ENCODE results near the gene SPNS1.
"Not testable (repeated sequence)": the region's sequence is repeated elsewhere in the genome, so short reads cannot be mapped to it uniquely, and the experiment has no call there.

The SPNS1 gene

GRCh38 chr16:28967156-28967555 lies 7.4 kb upstream of the SPNS1 start:
- DNase-seq (ENCODE audit: extremely low spot score): no peak
- ChIA-PET POLR2A (no interaction called here), CTCF (no interaction called here)
- TF ChIP-seq ARNT (IDR thresholded peaks at IDR 0.05) (no peak), LEF1 (IDR thresholded peaks at IDR 0.05; ENCODE audit: borderline replicate concordance) (no peak), HDGF (IDR thresholded peaks at IDR 0.05; ENCODE audit: borderline replicate concordance) (no peak), SP1 (IDR thresholded peaks at IDR 0.05) (no peak)

- DNase-seq (ENCODE audit: extremely low spot score); POLR2A ChIA-PET; CTCF ChIA-PET: not testable (repeated sequence)
Measured at GRCh38 chr16:28969696-28970095, 4.9 kb upstream of the SPNS1 start.

- peak; percentile 75 for DNase-seq (ENCODE audit: extremely low spot score)
- CTCF ChIA-PET: interaction anchor here (0.7 to 0.8 kb wide), 2 partner anchors 21 to 29 kb away, joined by 3 to 8 read pairs; no protein-coding TSS in a partner anchor
- POLR2A ChIA-PET: interaction anchor here (0.6 to 1.9 kb wide), 8 partner anchors 9 to 129 kb away, joined by 3 to 19 read pairs (median 4); partner anchors contain the start of genes NFATC2IP and TUFM
- 0 out of 2 replicates have a peak, but pooled peaks have one; percentile 39 for TF ChIP-seq CTBP1 (IDR thresholded peaks at IDR 0.05; ENCODE audit: borderline replicate concordance)
- no peak for TF ChIP-seq FOXA1 (IDR thresholded peaks at IDR 0.05)
- no peak for TF ChIP-seq PKNOX1 (IDR thresholded peaks at IDR 0.05)
- no peak for TF ChIP-seq HDGF (IDR thresholded peaks at IDR 0.05; ENCODE audit: borderline replicate concordance)
- no peak for TF ChIP-seq SUZ12 (IDR thresholded peaks at IDR 0.05)
- no peak for TF ChIP-seq FOXM1 (IDR thresholded peaks at IDR 0.05; ENCODE audit: borderline replicate concordance)
Measured at GRCh38 chr16:28974007-28974436, 556 bp upstream of the SPNS1 start.

- POLR2A ChIA-PET: no interaction called here
- CTCF ChIA-PET: no interaction called here
- no peak for TF ChIP-seq FOXM1 (IDR thresholded peaks at IDR 0.05; ENCODE audit: borderline replicate concordance)
- TF ChIP-seq SUZ12 (IDR thresholded peaks at IDR 0.05): no peak
- TF ChIP-seq CTBP1 (IDR thresholded peaks at IDR 0.05; ENCODE audit: borderline replicate concordance): no peak
- TF ChIP-seq FOXA1 (IDR thresholded peaks at IDR 0.05): no peak
- no peak for TF ChIP-seq L3MBTL2 (conservative IDR thresholded peaks at IDR 0.05)
- no peak for TF ChIP-seq HDGF (IDR thresholded peaks at IDR 0.05; ENCODE audit: borderline replicate concordance)
- TF ChIP-seq NFRKB (IDR thresholded peaks at IDR 0.05): no peak
- no peak for TF ChIP-seq TARDBP (IDR thresholded peaks at IDR 0.05)
- TF ChIP-seq ARNT (IDR thresholded peaks at IDR 0.05): no peak
- no peak for DNase-seq (ENCODE audit: extremely low spot score)
Measured at GRCh38 chr16:28975158-28975599, 601 bp downstream of the SPNS1 start.

- ChIA-PET CTCF (interaction anchor here (1.5 kb wide), 1 partner anchor 9 kb away, joined by 3 read pairs; no protein-coding TSS in a partner anchor), POLR2A (interaction anchor here (1.0 kb wide), 1 partner anchor 27 kb away, joined by 3 read pairs; the partner anchor contains the start of gene NFATC2IP)
- peak; percentile 28 for DNase-seq (ENCODE audit: extremely low spot score)
- no peak for TF ChIP-seq NFRKB (IDR thresholded peaks at IDR 0.05)
- no peak for TF ChIP-seq LEF1 (IDR thresholded peaks at IDR 0.05; ENCODE audit: borderline replicate concordance)
- TF ChIP-seq HDGF (IDR thresholded peaks at IDR 0.05; ENCODE audit: borderline replicate concordance): no peak
- no peak for TF ChIP-seq CTBP1 (IDR thresholded peaks at IDR 0.05; ENCODE audit: borderline replicate concordance)
- no peak for TF ChIP-seq L3MBTL2 (conservative IDR thresholded peaks at IDR 0.05)
- TF ChIP-seq FOXK2 (IDR thresholded peaks at IDR 0.05): no peak
- TF ChIP-seq ZNF384 (IDR thresholded peaks at IDR 0.05): no peak
- TF ChIP-seq TARDBP (IDR thresholded peaks at IDR 0.05): no peak
- TF ChIP-seq SUZ12 (IDR thresholded peaks at IDR 0.05): no peak
- no peak for TF ChIP-seq BHLHE40 (IDR thresholded peaks at IDR 0.05; ENCODE audit: borderline replicate concordance)
- TF ChIP-seq ELF4 (IDR thresholded peaks at IDR 0.05): no peak
Measured at GRCh38 chr16:28977703-28978662, 3.4 kb downstream of the SPNS1 start.

- CTCF ChIA-PET; POLR2A ChIA-PET; DNase-seq (ENCODE audit: extremely low spot score): not testable (repeated sequence)
Measured at GRCh38 chr16:28980330-28980729, 5.8 kb downstream of the SPNS1 start.

- ChIA-PET CTCF (no interaction called here), POLR2A (no interaction called here)
- no peak for DNase-seq (ENCODE audit: extremely low spot score)
- no peak for TF ChIP-seq SP1 (IDR thresholded peaks at IDR 0.05)
- no peak for TF ChIP-seq PKNOX1 (IDR thresholded peaks at IDR 0.05)
- no peak for TF ChIP-seq ZNF384 (IDR thresholded peaks at IDR 0.05)
Measured at GRCh38 chr16:28980929-28981328, 6.4 kb downstream of the SPNS1 start.

- no peak for TF ChIP-seq TARDBP (IDR thresholded peaks at IDR 0.05)
- no peak for TF ChIP-seq CTBP1 (IDR thresholded peaks at IDR 0.05; ENCODE audit: borderline replicate concordance)
- no peak for TF ChIP-seq NFRKB (IDR thresholded peaks at IDR 0.05)
- CTCF ChIA-PET: no interaction called here
Measured at GRCh38 chr16:28981517-28981916, 6.9 kb downstream of the SPNS1 start.

More at GRCh38 chr16:28981517-28981916, 6.9 kb downstream of the SPNS1 start:
- peak; percentile 55 for DNase-seq (ENCODE audit: extremely low spot score)
- POLR2A ChIA-PET: no interaction called here

All from HEK293T (cell line).